HG03571 (cell line): Measurements from ENCODE around the gene ASB3.
"Not testable (repeated sequence)": the region's sequence is repeated elsewhere in the genome, so short reads cannot be mapped to it uniquely, and the experiment has no call there.

Experiments used
- ATAC-seq: cut with Tn5 transposase; IDR thresholded peaks from one replicate; pipeline ENCODE4 v1.9.1; 2021; ENCODE audit not compliant: unreplicated experiment

ASB3 gene

DNA sequence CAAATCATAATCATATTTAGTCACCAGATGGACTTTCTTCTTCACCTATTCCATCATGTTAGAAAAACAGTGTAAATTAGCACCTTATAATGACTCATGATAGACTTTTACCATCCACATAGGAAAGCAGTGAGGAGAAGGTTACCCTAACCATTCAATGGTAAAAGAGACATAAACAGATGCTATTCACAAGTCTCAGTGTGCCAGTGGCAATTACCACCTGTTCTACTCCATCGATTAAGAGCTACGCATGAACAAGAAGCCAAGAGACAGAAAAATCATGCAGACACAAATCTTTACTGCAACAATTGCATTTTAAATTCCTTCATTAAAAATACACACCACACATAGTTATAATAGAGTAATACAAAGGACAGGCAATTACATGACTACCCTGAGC, 125.9 kb downstream of the ASB3 start:
- ATAC-seq, result no peak

DNA sequence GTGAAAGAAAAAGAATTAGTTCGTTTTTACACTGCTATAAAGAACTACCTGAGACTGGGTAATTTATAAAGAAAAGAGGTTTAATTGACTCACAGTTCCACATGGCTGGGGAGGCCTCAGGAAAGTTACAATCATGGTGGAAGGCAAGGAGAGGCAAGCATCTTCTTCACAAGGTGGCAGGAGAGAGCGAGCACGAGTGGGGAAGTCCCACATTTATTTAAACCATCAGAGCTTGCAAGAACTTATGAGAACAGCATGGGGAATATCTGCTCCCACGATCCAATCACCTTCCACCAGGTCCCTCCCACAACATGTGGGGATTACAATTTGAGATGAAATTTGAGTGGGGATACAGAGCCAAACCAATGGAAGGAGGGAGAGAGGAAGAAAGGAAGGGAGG, 128.3 kb downstream of the ASB3 start:
- ATAC-seq, result not testable (repeated sequence)

GRCh38 chr2:53655256-53655655, 131.5 kb downstream of the ASB3 start:
- ATAC-seq, result no peak

DNA sequence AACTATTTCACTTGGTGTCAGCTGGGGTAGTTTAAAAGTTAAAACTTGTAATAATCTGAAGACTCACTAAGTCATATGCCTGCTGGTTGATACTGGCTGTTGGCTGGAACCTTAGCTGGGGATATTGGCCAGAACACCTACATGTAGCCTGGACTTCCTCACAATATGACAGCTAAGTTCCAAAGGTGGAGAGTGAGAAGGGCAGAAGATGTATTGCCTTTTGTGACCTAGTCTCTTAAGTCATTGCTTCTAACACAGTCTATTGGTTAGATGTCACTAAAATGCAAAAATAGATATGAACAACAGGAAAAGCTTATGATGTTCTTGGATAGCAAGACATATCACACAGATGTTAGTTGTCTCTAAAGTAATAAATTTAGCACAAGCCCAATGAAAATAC, 132.4 kb downstream of the ASB3 start:
- no peak for ATAC-seq

DNA sequence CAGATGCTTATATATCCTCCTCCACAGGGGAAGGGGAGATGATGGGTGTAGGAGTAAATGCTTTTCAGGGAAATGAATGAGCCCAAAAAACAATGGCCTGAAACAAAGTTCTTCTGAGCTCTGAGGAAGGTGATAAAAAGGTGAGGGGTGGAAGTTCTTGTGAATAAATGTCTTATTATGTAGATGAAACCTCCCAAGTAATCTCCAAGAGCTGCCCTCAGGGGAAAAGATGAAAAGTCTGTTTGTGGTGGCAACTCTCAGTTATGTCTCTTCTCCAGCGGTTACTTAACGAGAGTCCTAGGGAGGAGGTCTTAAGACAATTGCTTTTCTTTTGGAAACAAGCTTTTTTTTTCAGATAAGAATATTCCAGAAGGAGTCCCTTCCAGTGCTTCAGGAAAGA, 134.6 kb downstream of the ASB3 start:
- ATAC-seq, result no peak

DNA sequence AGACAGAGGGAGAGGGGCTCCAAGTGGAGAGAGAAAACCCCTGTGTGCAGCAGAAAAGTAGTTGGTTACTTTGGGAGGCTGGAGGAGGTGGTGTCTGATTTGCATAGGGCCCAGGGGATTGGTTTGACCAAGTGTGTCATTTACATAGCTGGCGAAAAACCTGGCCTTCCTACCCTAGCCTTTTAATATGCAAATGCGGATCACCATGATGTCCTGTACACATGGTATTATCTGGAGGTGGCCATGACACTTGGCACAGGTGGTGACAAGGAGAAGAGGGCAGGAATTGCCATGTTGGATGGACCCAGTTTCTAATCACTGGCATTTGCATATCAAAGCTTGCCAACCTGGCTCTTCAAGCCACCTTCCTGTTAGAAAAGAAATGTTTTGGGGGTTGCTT, 140.0 kb downstream of the ASB3 start:
- no peak for ATAC-seq

- no peak for ATAC-seq
Measured at GRCh38 chr2:53641290-53641689, 145.5 kb downstream of the ASB3 start.

- no peak for ATAC-seq
Measured at GRCh38 chr2:53640466-53640865, 146.3 kb downstream of the ASB3 start.

GRCh38 chr2:53636596-53636995, 150.2 kb downstream of the ASB3 start:
- no peak for ATAC-seq

GRCh38 chr2:53636109-53636508, 150.6 kb downstream of the ASB3 start:
- no peak for ATAC-seq

DNA sequence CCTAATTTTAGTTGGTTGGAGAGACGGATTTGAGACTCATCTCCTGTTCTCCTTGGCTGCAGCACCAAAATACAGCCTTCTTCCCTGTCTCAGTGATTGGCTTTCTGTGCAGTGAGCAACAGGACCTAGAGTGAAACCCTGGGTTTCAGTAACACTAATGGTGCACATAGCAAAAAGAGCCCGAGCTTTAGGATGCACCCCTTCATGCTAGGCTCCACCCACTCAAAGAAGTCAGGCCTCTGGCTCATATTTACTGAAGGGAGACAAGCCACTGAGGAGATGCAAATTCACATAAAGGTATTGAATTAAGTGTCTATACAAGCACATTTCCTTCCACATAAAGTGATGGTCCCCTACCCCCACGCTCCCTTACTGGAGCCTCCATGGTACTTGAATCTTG, 151.1 kb downstream of the ASB3 start:
- ATAC-seq, result no peak

DNA sequence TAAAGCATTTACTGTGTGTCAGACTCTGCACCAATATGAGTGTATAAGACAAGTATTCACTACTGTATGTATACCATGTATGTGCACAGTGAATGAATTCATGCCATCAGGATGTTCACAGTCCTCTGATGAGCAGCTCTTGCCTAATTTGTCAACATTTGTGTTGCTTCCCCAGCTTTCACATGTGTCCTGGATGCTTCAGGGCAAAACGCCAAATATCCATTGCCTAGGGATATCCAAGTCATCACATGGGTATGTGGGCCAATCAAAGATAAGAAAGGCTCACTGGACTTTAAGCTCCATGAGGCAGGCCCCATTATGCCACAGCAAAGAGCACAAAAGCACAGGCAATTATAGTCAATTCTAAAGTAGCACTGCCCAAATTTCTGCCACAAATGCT, 153.3 kb downstream of the ASB3 start:
- ATAC-seq, result no peak

GRCh38 chr2:53632714-53633113, 154.0 kb downstream of the ASB3 start:
- ATAC-seq, result no peak

- no peak for ATAC-seq
Measured at GRCh38 chr2:53632126-53632460, 154.7 kb downstream of the ASB3 start.

DNA sequence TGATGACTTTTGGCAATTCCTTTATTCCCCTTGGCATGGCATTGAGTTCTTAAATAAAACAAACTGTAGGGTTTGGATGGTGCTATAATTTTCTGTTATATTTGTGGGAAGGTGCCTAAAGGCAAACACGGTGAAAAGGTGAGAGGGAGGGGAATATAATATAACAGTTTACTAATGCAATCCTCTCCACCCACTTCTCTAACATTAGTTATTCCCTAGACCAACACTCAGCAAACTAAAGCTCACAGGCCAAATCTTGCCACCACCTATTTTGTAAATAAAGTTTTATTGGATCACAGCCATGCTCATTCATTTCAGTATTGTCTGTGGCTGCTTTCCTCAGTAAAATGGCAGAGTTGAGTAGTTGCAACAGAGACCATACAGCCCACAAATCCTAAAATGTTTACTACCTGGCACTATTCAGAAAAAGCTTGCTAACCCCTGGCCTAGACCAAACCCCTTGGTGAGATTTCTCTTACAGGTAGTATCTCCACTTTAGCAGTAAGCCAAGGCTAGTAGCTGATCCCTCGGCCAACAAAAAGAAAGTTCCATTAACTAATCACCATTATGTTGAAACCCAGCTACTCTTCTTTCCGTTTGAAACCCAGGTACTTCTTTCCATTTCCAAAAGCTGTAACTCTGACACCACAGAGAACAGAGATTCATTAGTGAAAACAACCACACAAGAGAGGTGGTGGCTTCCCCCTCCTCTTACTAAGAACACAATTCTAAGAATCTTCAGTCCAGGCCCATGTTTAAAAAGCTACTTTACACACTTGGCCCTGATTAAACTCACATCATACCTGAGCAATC, 155.2 kb downstream of the ASB3 start:
- no peak for ATAC-seq

DNA sequence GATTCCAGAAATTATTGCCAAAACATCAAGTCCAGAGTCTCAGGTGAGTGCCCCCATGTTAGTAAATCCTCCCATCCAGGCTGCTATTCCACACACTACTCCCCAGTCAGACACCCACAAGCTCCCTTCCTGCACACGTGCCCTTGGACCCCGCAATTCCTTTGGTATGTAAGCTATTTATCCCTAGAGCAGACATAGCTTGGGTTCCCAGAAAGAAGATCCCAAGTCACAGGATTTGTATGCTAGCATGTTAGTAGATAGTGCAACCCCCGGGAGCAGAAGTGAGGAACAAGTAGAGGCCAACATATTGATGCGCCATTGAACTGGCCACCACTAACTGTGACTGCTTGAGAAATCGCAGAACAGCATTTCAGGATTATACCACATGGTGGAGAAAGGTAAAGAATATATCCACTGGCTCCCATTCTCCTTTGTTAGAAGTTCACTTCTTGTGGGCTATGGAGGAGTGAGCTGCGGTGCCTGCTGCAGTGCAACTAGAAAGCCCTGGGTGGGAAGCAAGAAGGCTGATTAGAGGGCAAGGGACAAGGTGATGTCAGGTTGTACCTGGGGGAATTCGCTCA, 156.6 kb downstream of the ASB3 start:
- no peak for ATAC-seq

DNA sequence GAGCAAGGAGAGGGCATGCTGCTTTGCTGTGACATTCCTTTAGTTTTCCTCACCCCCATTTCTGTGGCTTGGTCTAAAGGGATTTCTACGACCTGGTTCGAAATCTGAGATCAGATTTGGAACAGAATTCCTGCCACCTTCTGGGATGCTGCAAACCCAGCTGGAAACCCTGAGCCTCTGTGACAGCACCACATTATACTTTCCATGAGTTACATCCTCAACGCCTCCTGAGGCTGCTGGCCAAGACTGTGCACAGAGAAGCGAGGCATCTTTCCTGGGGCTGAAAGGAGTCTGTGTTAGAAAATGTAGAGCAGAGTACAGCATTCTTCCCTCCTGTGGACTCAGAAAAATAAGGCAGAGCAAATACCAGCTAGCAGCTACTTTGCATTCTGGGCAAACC, 157.3 kb downstream of the ASB3 start:
- ATAC-seq, result no peak

DNA sequence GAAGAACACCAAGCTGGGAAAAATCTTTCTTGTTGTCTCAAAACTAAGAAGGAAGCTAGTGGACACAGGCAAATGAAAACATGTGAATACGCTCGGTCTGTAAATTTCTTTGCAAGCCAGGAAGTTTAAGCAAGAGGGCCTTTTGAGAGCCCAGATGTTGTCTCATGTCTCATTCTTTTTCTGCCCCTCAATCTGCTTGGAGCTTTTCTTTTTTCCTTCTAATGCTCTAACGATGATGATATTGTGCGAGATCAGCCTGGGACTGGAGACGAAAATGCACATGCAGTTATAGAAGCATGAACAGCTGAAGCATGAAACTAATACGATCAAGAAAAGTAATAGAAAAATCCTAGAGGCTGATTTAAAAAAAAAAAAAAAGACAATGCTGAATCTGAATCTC, 157.8 kb downstream of the ASB3 start:
- no peak for ATAC-seq

DNA sequence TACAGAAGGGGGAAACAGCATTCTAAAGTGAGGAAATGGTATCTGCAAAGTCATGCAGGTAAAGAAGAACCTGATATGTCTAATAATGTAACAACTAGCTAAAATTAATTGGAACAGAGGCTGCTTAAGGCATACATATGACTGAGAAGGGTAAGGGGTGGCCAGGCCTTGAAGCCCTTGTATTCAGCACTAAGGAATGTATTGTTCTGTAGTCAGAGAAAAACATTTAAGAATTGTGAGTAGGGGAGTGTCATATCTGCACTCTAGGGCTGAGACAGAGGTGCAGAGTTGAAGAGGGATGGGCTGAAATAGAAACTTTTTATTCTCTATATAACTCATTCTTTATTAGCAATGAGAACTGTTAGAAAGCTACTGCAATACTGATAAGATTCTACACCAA, 164.6 kb downstream of the ASB3 start:
- no peak for ATAC-seq

DNA sequence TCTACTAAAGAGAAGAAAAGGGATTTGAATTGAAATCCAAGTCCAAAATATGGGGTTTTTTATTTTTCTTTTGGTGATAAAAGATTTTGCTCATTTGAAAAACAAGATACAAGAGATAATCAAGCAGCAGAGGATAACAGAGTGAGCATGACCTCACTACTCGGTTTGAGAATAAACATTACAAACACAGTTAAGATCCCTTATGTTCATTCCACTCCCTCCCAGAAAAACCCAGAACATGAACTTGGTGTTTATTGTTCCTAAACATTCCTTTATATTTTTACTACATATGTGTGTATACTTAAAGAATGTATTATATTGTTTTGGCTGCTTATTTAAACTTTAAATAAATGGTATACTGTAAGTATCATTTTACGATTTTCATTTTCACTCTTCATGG, 165.8 kb downstream of the ASB3 start:
- ATAC-seq, result no peak
